Body of pancreas (tissue), 4 donors: ENCODE data around the gene TMOD1.

Experiments used
- POLR2A ChIP-seq, 3 donors: fragments of 450-650 bp; IDR thresholded peaks; one replicate each; pipeline ENCODE4 v1.6.1; 2016; ENCODE audit warnings: antibody characterized with exemption in 3 of 3, mild to moderate bottlenecking in 2 of 3
- TF ChIP-seq, protein P1 (sequence below), 7 experiments: fragments of 450-650 bp in 4 of 7; fragments of 200-600 bp in 3 of 7; sonication (generic) in 3 of 7; IDR thresholded peaks; one replicate each; pipeline ENCODE4 v1.5.1; 2016 to 2019; ENCODE audit warnings: antibody characterized with exemption in 7 of 7

GRCh38 chr9:97591535-97591934, 90.1 kb downstream of the TMOD1 start:
- TF ChIP-seq, protein P1, sequence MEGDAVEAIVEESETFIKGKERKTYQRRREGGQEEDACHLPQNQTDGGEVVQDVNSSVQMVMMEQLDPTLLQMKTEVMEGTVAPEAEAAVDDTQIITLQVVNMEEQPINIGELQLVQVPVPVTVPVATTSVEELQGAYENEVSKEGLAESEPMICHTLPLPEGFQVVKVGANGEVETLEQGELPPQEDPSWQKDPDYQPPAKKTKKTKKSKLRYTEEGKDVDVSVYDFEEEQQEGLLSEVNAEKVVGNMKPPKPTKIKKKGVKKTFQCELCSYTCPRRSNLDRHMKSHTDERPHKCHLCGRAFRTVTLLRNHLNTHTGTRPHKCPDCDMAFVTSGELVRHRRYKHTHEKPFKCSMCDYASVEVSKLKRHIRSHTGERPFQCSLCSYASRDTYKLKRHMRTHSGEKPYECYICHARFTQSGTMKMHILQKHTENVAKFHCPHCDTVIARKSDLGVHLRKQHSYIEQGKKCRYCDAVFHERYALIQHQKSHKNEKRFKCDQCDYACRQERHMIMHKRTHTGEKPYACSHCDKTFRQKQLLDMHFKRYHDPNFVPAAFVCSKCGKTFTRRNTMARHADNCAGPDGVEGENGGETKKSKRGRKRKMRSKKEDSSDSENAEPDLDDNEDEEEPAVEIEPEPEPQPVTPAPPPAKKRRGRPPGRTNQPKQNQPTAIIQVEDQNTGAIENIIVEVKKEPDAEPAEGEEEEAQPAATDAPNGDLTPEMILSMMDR (IDR thresholded peaks at IDR 0.05), result no peak
- TF ChIP-seq POLR2A (IDR thresholded peaks at IDR 0.05), result no peak
